DND-41 (cell line): ENCODE measurements around the gene SOSTDC1.

Experiments
- ATAC-seq: fragments of 200-7000 bp; cut with Tn5 transposase; 3 replicates; pipeline ENCODE4 v1.9.1; 2021; ENCODE audit warnings: low read depth; ENCODE audit not compliant: insufficient read depth
- DNase-seq: peaks from one replicate; pipeline ENCODE4 v3.0.0-alpha.2; 2020
- H2AFZ ChIP-seq: 2 replicates; pipeline ENCODE4 v1.6.0; 2012; ENCODE audit warnings: low read depth, low read length
- H3K27ac ChIP-seq: 2 replicates; pipeline ENCODE4 v1.5.1; 2012; ENCODE audit warnings: low read length, inconsistent platforms
- H3K27me3 ChIP-seq: fragments of 200-600 bp; sonication (generic); 2 replicates; pipeline ENCODE4 v1.6.0; 2012; ENCODE audit warnings: low read length, mild to moderate bottlenecking, inconsistent platforms; ENCODE audit not compliant: insufficient read depth, poor library complexity
- H3K36me3 ChIP-seq: 2 replicates; pipeline ENCODE4 v1.5.1; 2012; ENCODE audit warnings: low read length, inconsistent platforms; ENCODE audit not compliant: insufficient read depth
- H3K4me1 ChIP-seq: 2 replicates; pipeline ENCODE4 v1.5.1; 2012; ENCODE audit warnings: mild to moderate bottlenecking, low read length; ENCODE audit not compliant: insufficient read depth
- H3K4me2 ChIP-seq: 2 replicates; pipeline ENCODE4 v1.6.0; 2012; ENCODE audit warnings: mild to moderate bottlenecking, moderate library complexity, low read length, inconsistent platforms; ENCODE audit not compliant: insufficient read depth
- H3K4me3 ChIP-seq, 2 experiments: fragments of 200-600 bp in 1 of 2; shearing (Covaris generic) in 1 of 2; 2 replicates each; pipeline ENCODE4 v1.5.1; 2012 to 2016; ENCODE audit warnings: inconsistent platforms in 2 of 2, low read length in 2 of 2, mild to moderate bottlenecking in 2 of 2, low read depth in 1 of 2, moderate library complexity in 1 of 2
- H3K79me2 ChIP-seq: 2 replicates; pipeline ENCODE4 v1.6.0; 2012; ENCODE audit warnings: low read length, inconsistent platforms; ENCODE audit not compliant: insufficient read depth
- H3K9ac ChIP-seq: 2 replicates; pipeline ENCODE4 v1.6.0; 2012; ENCODE audit warnings: low read depth, mild to moderate bottlenecking, inconsistent platforms, low read length, moderate library complexity
- H3K9me3 ChIP-seq: 2 replicates; pipeline ENCODE4 v1.5.1; 2012; ENCODE audit warnings: low read length, moderate library complexity, mild to moderate bottlenecking, inconsistent platforms; ENCODE audit not compliant: insufficient read depth, severe bottlenecking
- H4K20me1 ChIP-seq: 2 replicates; pipeline ENCODE4 v1.6.0; 2012; ENCODE audit warnings: low read length; ENCODE audit not compliant: insufficient read depth
- CTCF ChIP-seq: IDR thresholded peaks from 2 replicates; pipeline ENCODE4 v1.5.1; 2012; ENCODE audit warnings: borderline replicate concordance, low read length, moderate library complexity, mild to moderate bottlenecking; ENCODE audit not compliant: poor library complexity, severe bottlenecking; ENCODE audit errors: extremely low read depth
- EZH2 ChIP-seq: IDR thresholded peaks from 3 replicates; pipeline ENCODE4 v1.6.1; 2012; ENCODE audit warnings: borderline replicate concordance, low read depth, mild to moderate bottlenecking, moderate library complexity, low read length, inconsistent platforms; ENCODE audit not compliant: severe bottlenecking

SOSTDC1 gene

GRCh38 chr7:16421333-16422102 is 44.0 kb downstream of the SOSTDC1 start, which contains the start of gene CRPPA:
CRPPA (minus strand) TSS chr7:16421538; CDS start chr7:16421322, 216 bp downstream.
- no peaks in the 10 kb centered on the region for H3K27me3 ChIP-seq
- no peak within 1 kb of the TSS for H3K4me2 ChIP-seq
- H3K36me3 ChIP-seq: no peaks in the 10 kb centered on the region
- DNase-seq (no peak), ATAC-seq (no peak)
- no peaks in the 10 kb centered on the region for H4K20me1 ChIP-seq
- no peak for TF ChIP-seq EZH2
- no peak for TF ChIP-seq CTCF
- H3K4me3 ChIP-seq: no peak within 1 kb of the TSS
- H2AFZ ChIP-seq: no peak within 1 kb of the TSS
- no peaks in the 10 kb centered on the region for H3K9me3 ChIP-seq
- H3K79me2 ChIP-seq: no peaks in the 10 kb centered on the region
- no peak within 1 kb of the TSS for H3K9ac ChIP-seq
- H3K27ac ChIP-seq: no peak within 1 kb of the TSS
- H3K4me1 ChIP-seq: no peaks in the 10 kb centered on the region

GRCh38 chr7:16420649-16421332 is 44.7 kb downstream of the SOSTDC1 start:
- H3K9ac ChIP-seq: no peak overlapping the region
- no peak overlapping the region for H2AFZ ChIP-seq
- no peaks in the 10 kb centered on the region for H3K79me2 ChIP-seq
- TF ChIP-seq CTCF (no peak), EZH2 (no peak)
- ATAC-seq (no peak), DNase-seq (no peak)
- no peaks in the 10 kb centered on the region for H3K27me3 ChIP-seq
- H3K9me3 ChIP-seq: no peaks in the 10 kb centered on the region
- no peak overlapping the region for H3K4me2 ChIP-seq
- H3K4me1 ChIP-seq: no peaks in the 10 kb centered on the region
- no peaks in the 10 kb centered on the region for H4K20me1 ChIP-seq
- no peak overlapping the region for H3K27ac ChIP-seq
- no peaks in the 10 kb centered on the region for H3K36me3 ChIP-seq
- H3K4me3 ChIP-seq: no peak overlapping the region

- DNase-seq (no peak), ATAC-seq (no peak)
- H2AFZ ChIP-seq: no peak overlapping the region
- H3K4me1 ChIP-seq: no peaks in the 10 kb centered on the region
- no peaks in the 10 kb centered on the region for H3K36me3 ChIP-seq
- no peaks in the 10 kb centered on the region for H3K27me3 ChIP-seq
- no peak overlapping the region for H3K27ac ChIP-seq
- H3K9me3 ChIP-seq: no peaks in the 10 kb centered on the region
- H3K4me2 ChIP-seq: no peak overlapping the region
- H3K4me3 ChIP-seq: no peak overlapping the region
- no peak overlapping the region for H3K9ac ChIP-seq
- no peak for TF ChIP-seq EZH2
- no peak for TF ChIP-seq CTCF
- H3K79me2 ChIP-seq: no peaks in the 10 kb centered on the region
- H4K20me1 ChIP-seq: no peaks in the 10 kb centered on the region
Measured at GRCh38 chr7:16420329-16420648, 45.2 kb downstream of the SOSTDC1 start.
